B cell (primary cell): ENCODE data around the gene NLGN1. TPM values are rescaled to one million over a fixed set of nuclear protein-coding genes. Genes with fewer than 3 reads are reported as not detected.

Source experiments
- ATAC-seq: fragments of 200-7000 bp; cut with Tn5 transposase; one replicate; pipeline ENCODE4 v1.10.0; 2021; ENCODE audit warnings: low read depth, mild to moderate bottlenecking, moderate number of reproducible peaks, moderate library complexity
- CTCF ChIA-PET: fragments of 350-600 bp; sonication (Branson Sonifier 250); formaldehyde crosslinking; loops from one replicate; lab custom pipeline; 2021; ENCODE audit warnings: antibody characterized with exemption, inconsistent platforms; lab: Charles Lee
- POLR2A ChIA-PET: fragments of 350-600 bp; sonication (Branson Sonifier 250); formaldehyde crosslinking; loops from one replicate; lab custom pipeline; 2021; ENCODE audit warnings: antibody characterized with exemption; lab: Charles Lee
- DNase-seq: peaks from one replicate; pipeline ENCODE4 v3.0.0; 2013
- H2AFZ ChIP-seq: 2 replicates; pipeline ENCODE4 v1.6.1; 2012; ENCODE audit warnings: mild to moderate bottlenecking, low read depth, low read length; ENCODE audit not compliant: insufficient read depth, poor library complexity, severe bottlenecking
- H3K27ac ChIP-seq, 2 donors: 1 replicate in 1 of 2; 2 replicates in 1 of 2; pipeline ENCODE4 v1.5.1; 2012 to 2013; ENCODE audit warnings: low read length in 2 of 2, mild to moderate bottlenecking in 2 of 2, moderate library complexity in 1 of 2
- H3K27me3 ChIP-seq, 4 experiments: fragments of 200-600 bp in 1 of 4; sonication (generic) in 1 of 4; replicated peaks in 1 of 4; 1 replicate in 2 of 4; 2 replicates in 2 of 4; pipeline versions ENCODE4 v1.6.1 to v1.7.0; 2013 to 2016; ENCODE audit warnings: low read length in 3 of 4, mild to moderate bottlenecking in 2 of 4, mixed read lengths in 1 of 4, moderate library complexity in 1 of 4; ENCODE audit not compliant: insufficient read depth in 4 of 4, control insufficient read depth in 3 of 4; ENCODE audit errors: control extremely low read depth in 1 of 4
- H3K36me3 ChIP-seq, 2 experiments: replicated peaks in 1 of 2; 1 replicate in 1 of 2; 2 replicates in 1 of 2; pipeline versions ENCODE4 v1.6.1 to v1.7.1; 2013; ENCODE audit warnings: low read length in 1 of 2; ENCODE audit not compliant: insufficient read depth in 2 of 2, control insufficient read depth in 1 of 2; ENCODE audit errors: control extremely low read depth in 1 of 2, extremely low read depth in 1 of 2
- H3K4me1 ChIP-seq, 2 donors: fragments of 200-600 bp in 1 of 2; sonication (generic) in 1 of 2; 1 replicate in 1 of 2; 2 replicates in 1 of 2; pipeline versions ENCODE4 v1.5.1 to v1.6.1; 2013 to 2017; ENCODE audit warnings: low read length in 2 of 2; ENCODE audit not compliant: control insufficient read depth in 2 of 2, insufficient read depth in 2 of 2
- H3K4me2 ChIP-seq: replicated peaks from 2 replicates; pipeline ENCODE3; 2012; ENCODE audit warnings: mild to moderate bottlenecking, low read depth, low read length; ENCODE audit not compliant: poor library complexity, severe bottlenecking
- H3K4me3 ChIP-seq, 5 experiments: fragments of 200-600 bp in 1 of 5; sonication (generic) in 1 of 5; 1 replicate in 3 of 5; 2 replicates in 2 of 5; pipeline versions ENCODE4 v1.5.1 to v1.7.0; 2011 to 2016; ENCODE audit warnings: low read length in 4 of 5, mild to moderate bottlenecking in 4 of 5, low read depth in 2 of 5, control low read depth in 1 of 5, moderate library complexity in 1 of 5; ENCODE audit not compliant: insufficient read depth in 1 of 5; ENCODE audit errors: control extremely low read depth in 1 of 5, extremely low read depth in 1 of 5
- H3K79me2 ChIP-seq: fragments of 200-600 bp; sonication (generic); one replicate; pipeline ENCODE4 v1.6.0; 2016; ENCODE audit warnings: low read length; ENCODE audit not compliant: control insufficient read depth, insufficient read depth
- H3K9ac ChIP-seq: fragments of 200-600 bp; sonication (generic); 2 replicates; pipeline ENCODE4 v1.6.1; 2017; ENCODE audit warnings: mild to moderate bottlenecking, low read length, moderate library complexity
- H3K9me3 ChIP-seq, 3 donors: one replicate each; pipeline versions ENCODE4 v1.6.1 to v1.7.1; 2013; ENCODE audit warnings: low read length in 2 of 3; ENCODE audit not compliant: control insufficient read depth in 2 of 3, insufficient read depth in 1 of 3; ENCODE audit errors: control extremely low read depth in 1 of 3
- H4K20me1 ChIP-seq: 2 replicates; pipeline ENCODE4 v1.6.0; 2012; ENCODE audit warnings: mild to moderate bottlenecking, low read length; ENCODE audit not compliant: insufficient read depth, control insufficient read depth, poor library complexity, severe bottlenecking
- H3K27ac Mint-ChIP-seq: one replicate; pipeline ENCODE4 v1.8.0; 2021; ENCODE audit warnings: mixed read lengths
- H3K27me3 Mint-ChIP-seq: one replicate; pipeline ENCODE4 v1.8.0; 2021; ENCODE audit warnings: mixed read lengths
- H3K4me1 Mint-ChIP-seq: one replicate; pipeline ENCODE4 v1.8.0; 2021; ENCODE audit warnings: mixed read lengths
- H3K4me3 Mint-ChIP-seq: one replicate; pipeline ENCODE4 v1.8.0; 2021; ENCODE audit warnings: mixed read lengths
- H3K9me3 Mint-ChIP-seq: one replicate; pipeline ENCODE4 v1.8.0; 2022; ENCODE audit warnings: mixed read lengths; ENCODE audit not compliant: insufficient read depth
- CTCF ChIP-seq: fragments of 200-600 bp; IDR thresholded peaks from one replicate; pipeline ENCODE4 v1.8.0; 2022; ENCODE audit warnings: antibody characterized with exemption, mild to moderate bottlenecking
- EZH2 ChIP-seq: IDR thresholded peaks from 2 replicates; pipeline ENCODE4 v1.6.1; 2012; ENCODE audit warnings: borderline replicate concordance, low read depth, mild to moderate bottlenecking, moderate library complexity, low read length; ENCODE audit not compliant: insufficient read depth, poor library complexity, severe bottlenecking
- WGBS: methylation state at CpG from one replicate; pipeline ENCODE4 v1.1.5; 2013; ENCODE audit warnings: missing lambda C conversion rate; ENCODE audit not compliant: insufficient coverage; 5-methylcytosine and 5-hydroxymethylcytosine counted together
- intact Hi-C: fragments of 100-400 bp; cut with micrococcal nuclease; formaldehyde crosslinking; loops from one replicate; pipeline ENCODE4 v1.10.0; 2022
- polyA plus RNA-seq: library from polyadenylated mRNA; depleted of rRNA; stranded (reverse); fragments of >200 nt; gene quantifications from 2 replicates; pipeline ENCODE4 v1.2.3, GENCODE V29; 2012
- total RNA-seq, 2 donors: library from RNA; stranded (reverse); fragments of 120-200 nt in 1 of 2; gene quantifications; 1 replicate in 1 of 2; 2 replicates in 1 of 2; pipeline versions ENCODE4 v1.2.3 to v1.2.4, GENCODE V29; 2013 to 2022

NLGN1 gene
- total and polyA plus RNA-seq, 2 donors (not counting 1 experiment from before 2014, with no cell fraction given): not detected

- Histone ChIP-seq H2AFZ (no peak overlapping the region), H3K9me3 (no peaks in the 10 kb centered on the region), H3K9ac (no peak overlapping the region), H3K4me3 (no peak overlapping the region), H3K79me2 (no peaks in the 10 kb centered on the region), H3K36me3 (no peaks in the 10 kb centered on the region), H3K27ac (no peak overlapping the region), H3K27me3 (peaks cover 0 to 4% (median 2%) of the 10 kb centered on the region in 4 experiments), H4K20me1 (no peaks in the 10 kb centered on the region), H3K4me2 (no peak overlapping the region), H3K4me1 (no peaks in the 10 kb centered on the region)
- DNase-seq (no peak), ATAC-seq (no peak)
- no peaks in the 10 kb centered on the region for H3K9me3 Mint-ChIP-seq
- CTCF ChIA-PET: no interaction called here
- no peak for TF ChIP-seq CTCF
- no peak for TF ChIP-seq EZH2
- no peak overlapping the region for H3K4me3 Mint-ChIP-seq
- H3K27me3 Mint-ChIP-seq: peaks cover 16% of the 10 kb centered on the region
- no peaks in the 10 kb centered on the region for H3K4me1 Mint-ChIP-seq
- POLR2A ChIA-PET: no interaction called here
- no CpG with 5 or more reads among the region's 1 CpG for WGBS
- H3K27ac Mint-ChIP-seq: no peak overlapping the region
- intact Hi-C loops: no loop called here
These were observed 6.6 kb downstream of the NLGN1 start for GRCh38 chr3:173404156-173404555.

- Mint-ChIP-seq H3K27ac (no peak overlapping the region), H3K4me1 (no peaks in the 10 kb centered on the region), H3K9me3 (no peaks in the 10 kb centered on the region), H3K4me3 (no peak overlapping the region), H3K27me3 (no peaks in the 10 kb centered on the region)
- Histone ChIP-seq H3K4me2 (no peak overlapping the region), H3K36me3 (no peaks in the 10 kb centered on the region), H3K9me3 (no peaks in the 10 kb centered on the region), H2AFZ (no peak overlapping the region), H3K27ac (no peak overlapping the region), H3K4me3 (no peak overlapping the region), H3K4me1 (no peaks in the 10 kb centered on the region), H4K20me1 (no peaks in the 10 kb centered on the region), H3K9ac (no peak overlapping the region), H3K27me3 (no peaks in the 10 kb centered on the region), H3K79me2 (no peaks in the 10 kb centered on the region)
- POLR2A ChIA-PET: no interaction called here
- CTCF ChIA-PET: no interaction called here
- intact Hi-C loops: no loop called here
- TF ChIP-seq CTCF (no peak), EZH2 (no peak)
- ATAC-seq: no peak
- no peak for DNase-seq
These were observed 12.9 kb downstream of the NLGN1 start for GRCh38 chr3:173410436-173410835.
